ENCODE measurements around the gene NPHP4. TPM values are rescaled to one million over a fixed set of nuclear protein-coding genes. Genes with fewer than 3 reads are reported as not detected.

NPHP4 gene
- polyA plus RNA-seq, 1 of the 3 experiments (the other 2 are of a cell fraction): 7.0 TPM

DNA sequence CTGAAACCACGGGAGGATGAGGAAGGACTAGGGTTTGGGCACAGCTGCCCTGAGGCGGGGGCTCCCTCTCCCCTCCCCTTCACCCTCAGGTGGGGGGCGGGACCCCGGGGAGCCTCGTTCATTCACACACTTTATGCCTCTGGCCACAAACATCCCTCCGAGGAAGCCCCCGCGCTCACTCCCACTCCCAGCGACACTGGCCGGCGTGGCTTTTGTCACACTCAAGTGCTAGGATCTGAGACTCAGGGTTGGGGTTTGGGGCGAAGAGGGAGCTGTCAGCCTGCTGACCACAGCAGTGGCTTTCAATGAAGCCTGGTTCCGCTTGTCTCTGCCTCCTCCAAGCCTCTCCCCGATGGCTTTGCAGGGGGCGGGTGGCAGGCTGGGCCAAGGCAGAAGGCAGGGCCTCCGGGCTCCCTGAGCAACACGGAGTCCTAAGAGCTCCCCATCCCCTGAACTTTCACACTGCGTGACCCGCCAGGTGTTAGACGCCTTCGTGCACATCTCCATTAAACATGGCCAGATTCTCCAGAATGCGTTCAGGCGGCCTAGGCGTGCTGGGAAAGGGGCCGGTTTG, 178.1 kb downstream of the NPHP4 start:
- no peak overlapping the region for H3K9ac ChIP-seq
- H3K9me2 ChIP-seq: no peaks in the 10 kb centered on the region
- DNase-seq: no peak
- H3F3A ChIP-seq (replicated peaks; ENCODE audit: insufficient read depth): no peaks in the 10 kb centered on the region
- no peak overlapping the region for H3K27ac ChIP-seq (ENCODE audit: low read depth in 2 of 2, low read length in 1 of 2)
- H3K4me3 ChIP-seq (ENCODE audit: low read depth in 2 of 2, low read length in 1 of 2): no peak overlapping the region
- H2AFZ ChIP-seq (ENCODE audit: low read depth): no peak overlapping the region
- POLR2A ChIA-PET: no interaction called here
- no peaks in the 10 kb centered on the region for H3K27me3 ChIP-seq (ENCODE audit: insufficient read depth)
- CTCF ChIA-PET: no interaction called here
- 49% methylated on average over 19 of the region's 25 CpGs for WGBS (ENCODE audit: low lambda C conversion rate)
- no peaks in the 10 kb centered on the region for H3K36me3 ChIP-seq (replicated peaks in 1 of 2; ENCODE audit: control insufficient read depth in 1 of 2, insufficient read depth in 2 of 2, low read length in 1 of 2)
- no peaks in the 10 kb centered on the region for H3K9me3 ChIP-seq
- TF ChIP-seq TCF12 (IDR thresholded peaks at IDR 0.05) (no peak), RCOR1 (IDR thresholded peaks at IDR 0.05; ENCODE audit: low read length) (no peak)
- H4K20me1 ChIP-seq (ENCODE audit: insufficient read depth): no peaks in the 10 kb centered on the region
- no peaks in the 10 kb centered on the region for H3K79me2 ChIP-seq (ENCODE audit: insufficient read depth)
- no peak overlapping the region for H3K4me2 ChIP-seq
- H3K4me1 ChIP-seq (ENCODE audit: control insufficient read depth in 1 of 2, insufficient read depth in 2 of 2, low read depth in 1 of 2, low read length in 1 of 2): peaks cover 0 to 11% of the 10 kb centered on the region in 2 experiments; a peak in 1 of 4 replicates

DNA sequence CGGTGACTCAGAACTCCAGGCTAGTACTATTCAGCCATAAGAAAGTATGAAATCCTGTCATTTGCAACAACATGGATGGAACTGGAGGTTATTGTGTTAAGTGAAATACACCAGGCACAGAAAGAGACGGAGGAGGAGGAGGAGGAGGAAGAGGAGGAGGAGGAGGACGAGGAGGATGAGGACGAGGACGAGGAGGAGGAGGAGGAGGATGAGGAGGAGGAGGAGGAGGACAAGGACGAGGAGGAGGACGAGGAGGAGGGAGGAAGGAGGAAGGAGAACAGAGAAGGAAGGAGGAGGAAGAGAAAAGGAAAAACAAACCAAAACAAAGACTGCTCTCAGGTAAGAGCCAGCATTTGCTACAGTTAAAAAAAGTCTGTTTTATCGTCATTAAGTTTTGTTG, 178.7 kb downstream of the NPHP4 start:
- DNase-seq: no peak
- Histone ChIP-seq H3K36me3 (replicated peaks in 1 of 2; ENCODE audit: control insufficient read depth in 1 of 2, insufficient read depth in 2 of 2, low read length in 1 of 2) (no peaks in the 10 kb centered on the region), H3K79me2 (ENCODE audit: insufficient read depth) (no peaks in the 10 kb centered on the region), H3K9me2 (no peaks in the 10 kb centered on the region), H3K9me3 (no peaks in the 10 kb centered on the region), H3K27me3 (ENCODE audit: insufficient read depth) (no peaks in the 10 kb centered on the region), H3K4me2 (no peak overlapping the region), H3K4me3 (ENCODE audit: low read depth in 2 of 2, low read length in 1 of 2) (no peak overlapping the region), H3F3A (replicated peaks; ENCODE audit: insufficient read depth) (no peaks in the 10 kb centered on the region), H2AFZ (ENCODE audit: low read depth) (no peak overlapping the region), H3K9ac (no peak overlapping the region), H4K20me1 (ENCODE audit: insufficient read depth) (no peaks in the 10 kb centered on the region), H3K27ac (ENCODE audit: low read depth in 2 of 2, low read length in 1 of 2) (no peak overlapping the region), H3K4me1 (ENCODE audit: control insufficient read depth in 1 of 2, insufficient read depth in 2 of 2, low read depth in 1 of 2, low read length in 1 of 2) (peaks cover 0 to 11% of the 10 kb centered on the region in 2 experiments; a peak in 1 of 4 replicates)
- 19% methylated on average over 8 of the region's 8 CpGs for WGBS (ENCODE audit: low lambda C conversion rate)
- TF ChIP-seq, protein P1, sequence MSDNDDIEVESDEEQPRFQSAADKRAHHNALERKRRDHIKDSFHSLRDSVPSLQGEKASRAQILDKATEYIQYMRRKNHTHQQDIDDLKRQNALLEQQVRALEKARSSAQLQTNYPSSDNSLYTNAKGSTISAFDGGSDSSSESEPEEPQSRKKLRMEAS (IDR thresholded peaks at IDR 0.05; ENCODE audit: low read depth): no peak
- TF ChIP-seq RCOR1 (IDR thresholded peaks at IDR 0.05; ENCODE audit: low read length) (no peak), TEAD4 (IDR thresholded peaks at IDR 0.05; ENCODE audit: borderline replicate concordance, insufficient read depth) (no peak), YY1 (IDR thresholded peaks at IDR 0.05; ENCODE audit: low read depth) (no peak), RAD21 (IDR thresholded peaks at IDR 0.05; ENCODE audit: low read length) (no peak), JUND (IDR thresholded peaks at IDR 0.05) (no peak), NRF1 (IDR thresholded peaks at IDR 0.05; ENCODE audit: low read depth, low read length) (no peak)
- ChIA-PET CTCF (no interaction called here), POLR2A (no interaction called here)

Small RNA genes lying within 50 kb of the gene (small RNA-seq; reads per million reads assigned to genes)
- 0 to 1.1 (median 0) reads per million in 7 experiments for gene MIR4689

Other genes with a start within 250 kb of the NPHP4 start
- 6.1 and 7.6 TPM in 2 replicates for gene KCNAB2, start 53.5 kb upstream of the NPHP4 start, polyA plus RNA-seq (2012; rRNA removed)
- 0.26 and 0.62 TPM in 2 replicates for gene CHD5, start 187.9 kb upstream of the NPHP4 start, polyA plus RNA-seq (2012; rRNA removed)
- gene RPL22, start 207.2 kb upstream of the NPHP4 start, polyA plus RNA-seq (2012; rRNA removed): 140 and 151 TPM in 2 replicates
- 19.2 and 25.4 TPM in 2 replicates for gene RNF207, start 213.7 kb upstream of the NPHP4 start, polyA plus RNA-seq (2012; rRNA removed)
- 40.2 and 43.7 TPM in 2 replicates for gene ICMT, start 243.5 kb upstream of the NPHP4 start, polyA plus RNA-seq (2012; rRNA removed)